Measurements from ENCODE around the gene COG7.

COG7 gene

GRCh38 chr16:23478566-23478965 lies 25.6 kb upstream of the COG7 start:
- H2AFZ ChIP-seq (ENCODE audit: insufficient read depth, low read length, poor library complexity), result no peak overlapping the region

DNA sequence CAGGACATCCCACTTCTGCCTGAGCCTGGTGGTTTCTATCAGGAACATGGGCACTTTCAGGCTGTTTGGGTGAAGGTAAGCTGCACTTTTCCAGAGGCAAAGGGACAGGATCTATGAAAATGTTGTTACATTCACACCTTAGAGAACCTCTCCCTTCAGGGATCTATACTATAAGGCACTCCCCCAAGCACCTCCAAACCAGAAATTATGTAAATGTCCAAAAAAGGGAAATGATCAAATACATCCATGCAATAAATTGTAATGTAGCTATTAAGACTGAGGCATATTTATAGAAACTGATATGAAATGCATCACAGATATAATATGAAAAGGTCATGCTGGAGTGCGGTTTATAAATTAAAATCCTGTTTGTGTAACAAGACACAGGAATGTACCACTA lies 23.3 kb upstream of the COG7 start:
- Histone ChIP-seq H2BK12ac (ENCODE audit: low read length) (no peak overlapping the region), H3K36me3 (ENCODE audit: control insufficient read depth in 1 of 2, insufficient read depth in 2 of 2, low read length in 2 of 2) (peaks cover 35 to 58% of the 10 kb centered on the region in 2 experiments), H4K12ac (ENCODE audit: low read depth, low read length) (no peak overlapping the region), H3K27me3 (ENCODE audit: insufficient read depth, low read length) (no peaks in the 10 kb centered on the region), H3K9me3 (ENCODE audit: insufficient read depth, low read depth, low read length) (no peaks in the 10 kb centered on the region), H2AFZ (ENCODE audit: insufficient read depth, low read length, poor library complexity) (no peak overlapping the region), H3K18ac (ENCODE audit: low read length) (no peak overlapping the region), H3K79me2 (ENCODE audit: control insufficient read depth, insufficient read depth, low read length, poor library complexity) (no peaks in the 10 kb centered on the region), H3K79me1 (ENCODE audit: low read length) (no peaks in the 10 kb centered on the region), H3K4ac (ENCODE audit: low read depth, low read length) (no peak overlapping the region), H3K9ac (ENCODE audit: low read length) (no peak overlapping the region), H3K4me3 (ENCODE audit: low read depth, low read length) (no peak overlapping the region), H2BK120ac (ENCODE audit: insufficient read depth, low read length, poor library complexity) (no peak overlapping the region), H3K23ac (ENCODE audit: low read length) (no peak overlapping the region), H4K8ac (ENCODE audit: low read depth, low read length) (no peak overlapping the region), H3K4me1 (ENCODE audit: control insufficient read depth in 1 of 2, insufficient read depth in 2 of 2, low read length in 2 of 2) (no peaks in the 10 kb centered on the region), H2AK5ac (ENCODE audit: low read length) (no peak overlapping the region), H2BK5ac (ENCODE audit: low read depth, low read length, poor library complexity) (no peak overlapping the region), H3K14ac (ENCODE audit: low read length) (no peak overlapping the region), H3K4me2 (ENCODE audit: low read length) (no peak overlapping the region), H4K91ac (ENCODE audit: low read depth, low read length) (no peak overlapping the region), H3K27ac (ENCODE audit: low read depth, low read length) (no peak overlapping the region)
- no CpG with 5 or more reads among the region's 1 CpG for WGBS (ENCODE audit: extremely low coverage, insufficient coverage, insufficient read length)
- DNase-seq, result no peak

More at GRCh38 chr16:23478566-23478965, 25.6 kb upstream of the COG7 start:
- H3K4me2 ChIP-seq (ENCODE audit: low read length), result no peak overlapping the region
- H3K27me3 ChIP-seq (ENCODE audit: insufficient read depth, low read length), result no peaks in the 10 kb centered on the region
- H3K4me1 ChIP-seq (ENCODE audit: control insufficient read depth in 1 of 2, insufficient read depth in 2 of 2, low read length in 2 of 2), result no peaks in the 10 kb centered on the region
- no peak overlapping the region for H2BK12ac ChIP-seq (ENCODE audit: low read length)
- H2AK5ac ChIP-seq (ENCODE audit: low read length), result no peak overlapping the region
- H3K4ac ChIP-seq (ENCODE audit: low read depth, low read length), result no peak overlapping the region
- no peak overlapping the region for H3K9ac ChIP-seq (ENCODE audit: low read length)
- no peak overlapping the region for H2BK120ac ChIP-seq (ENCODE audit: insufficient read depth, low read length, poor library complexity)
- no peak overlapping the region for H4K91ac ChIP-seq (ENCODE audit: low read depth, low read length)
- no peaks in the 10 kb centered on the region for H3K79me1 ChIP-seq (ENCODE audit: low read length)
- no peak overlapping the region for H3K23ac ChIP-seq (ENCODE audit: low read length)
- H3K14ac ChIP-seq (ENCODE audit: low read length), result no peak overlapping the region
- WGBS (ENCODE audit: extremely low coverage, insufficient coverage, insufficient read length), result no CpG with 5 or more reads among the region's 3 CpGs
- H3K4me3 ChIP-seq (ENCODE audit: low read depth, low read length), result no peak overlapping the region
- no peaks in the 10 kb centered on the region for H3K9me3 ChIP-seq (ENCODE audit: insufficient read depth, low read depth, low read length)
- no peak for DNase-seq
- H3K36me3 ChIP-seq (ENCODE audit: control insufficient read depth in 1 of 2, insufficient read depth in 2 of 2, low read length in 2 of 2), result peaks cover 45 to 71% of the 10 kb centered on the region in 2 experiments
- no peak overlapping the region for H3K27ac ChIP-seq (ENCODE audit: low read depth, low read length)
- H3K18ac ChIP-seq (ENCODE audit: low read length), result no peak overlapping the region
- H4K12ac ChIP-seq (ENCODE audit: low read depth, low read length), result no peak overlapping the region
- no peaks in the 10 kb centered on the region for H3K79me2 ChIP-seq (ENCODE audit: control insufficient read depth, insufficient read depth, low read length, poor library complexity)
- H4K8ac ChIP-seq (ENCODE audit: low read depth, low read length), result no peak overlapping the region
- no peak overlapping the region for H2BK5ac ChIP-seq (ENCODE audit: low read depth, low read length, poor library complexity)

DNA sequence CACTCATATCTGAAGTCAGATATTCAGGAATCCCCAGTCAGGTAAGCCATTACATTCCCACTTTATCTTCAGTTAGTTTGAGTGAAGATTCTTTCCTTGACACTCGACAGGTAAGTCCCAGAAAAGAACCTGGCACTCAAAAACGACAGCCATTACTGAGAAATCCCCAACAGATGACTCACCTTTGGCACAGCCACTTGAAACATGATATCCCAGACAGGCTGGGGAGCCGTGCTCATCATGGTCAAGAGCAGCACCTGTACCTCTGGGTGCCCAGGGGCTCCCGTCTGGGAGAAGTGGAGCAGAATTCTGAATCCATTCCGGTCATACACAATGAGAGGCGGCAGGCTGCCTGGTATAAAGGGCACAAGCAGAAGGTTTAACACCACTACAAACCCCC lies 16.8 kb upstream of the COG7 start:
- Histone ChIP-seq H2AFZ (ENCODE audit: insufficient read depth, low read length, poor library complexity) (no peak overlapping the region), H3K4me1 (ENCODE audit: control insufficient read depth in 1 of 2, insufficient read depth in 2 of 2, low read length in 2 of 2) (peaks cover 6 to 8% of the 10 kb centered on the region in 2 experiments), H3K14ac (ENCODE audit: low read length) (no peak overlapping the region), H2AK5ac (ENCODE audit: low read length) (no peak overlapping the region), H3K27ac (ENCODE audit: low read depth, low read length) (no peak overlapping the region), H2BK5ac (ENCODE audit: low read depth, low read length, poor library complexity) (no peak overlapping the region), H3K23ac (ENCODE audit: low read length) (no peak overlapping the region), H2BK120ac (ENCODE audit: insufficient read depth, low read length, poor library complexity) (no peak overlapping the region), H3K79me2 (ENCODE audit: control insufficient read depth, insufficient read depth, low read length, poor library complexity) (no peaks in the 10 kb centered on the region), H4K12ac (ENCODE audit: low read depth, low read length) (no peak overlapping the region), H2BK12ac (ENCODE audit: low read length) (no peak overlapping the region), H3K4me3 (ENCODE audit: low read depth, low read length) (no peak overlapping the region), H4K8ac (ENCODE audit: low read depth, low read length) (no peak overlapping the region), H3K18ac (ENCODE audit: low read length) (no peak overlapping the region), H3K4me2 (ENCODE audit: low read length) (no peak overlapping the region), H3K9ac (ENCODE audit: low read length) (no peak overlapping the region), H3K4ac (ENCODE audit: low read depth, low read length) (no peak overlapping the region), H3K27me3 (ENCODE audit: insufficient read depth, low read length) (no peaks in the 10 kb centered on the region), H3K79me1 (ENCODE audit: low read length) (no peaks in the 10 kb centered on the region), H3K9me3 (ENCODE audit: insufficient read depth, low read depth, low read length) (peaks cover 3% of the 10 kb centered on the region), H3K36me3 (ENCODE audit: control insufficient read depth in 1 of 2, insufficient read depth in 2 of 2, low read length in 2 of 2) (peaks cover 22 to 41% of the 10 kb centered on the region in 2 experiments), H4K91ac (ENCODE audit: low read depth, low read length) (no peak overlapping the region)
- DNase-seq, result no peak
- WGBS (ENCODE audit: extremely low coverage, insufficient coverage, insufficient read length), result no CpG with 5 or more reads among the region's 6 CpGs

- Histone ChIP-seq H3K9ac (ENCODE audit: low read length) (no peak overlapping the region), H2AK5ac (ENCODE audit: low read length) (no peak overlapping the region), H2BK12ac (ENCODE audit: low read length) (no peak overlapping the region), H3K4me2 (ENCODE audit: low read length) (no peak overlapping the region), H3K9me3 (ENCODE audit: insufficient read depth, low read depth, low read length) (peaks cover 3% of the 10 kb centered on the region), H4K8ac (ENCODE audit: low read depth, low read length) (no peak overlapping the region), H4K91ac (ENCODE audit: low read depth, low read length) (no peak overlapping the region), H3K27ac (ENCODE audit: low read depth, low read length) (no peak overlapping the region), H4K12ac (ENCODE audit: low read depth, low read length) (no peak overlapping the region), H3K14ac (ENCODE audit: low read length) (no peak overlapping the region), H2BK120ac (ENCODE audit: insufficient read depth, low read length, poor library complexity) (no peak overlapping the region), H3K36me3 (ENCODE audit: control insufficient read depth in 1 of 2, insufficient read depth in 2 of 2, low read length in 2 of 2) (peaks cover 19 to 37% of the 10 kb centered on the region in 2 experiments), H3K27me3 (ENCODE audit: insufficient read depth, low read length) (no peaks in the 10 kb centered on the region), H3K79me2 (ENCODE audit: control insufficient read depth, insufficient read depth, low read length, poor library complexity) (no peaks in the 10 kb centered on the region), H3K18ac (ENCODE audit: low read length) (no peak overlapping the region), H2AFZ (ENCODE audit: insufficient read depth, low read length, poor library complexity) (no peak overlapping the region), H3K23ac (ENCODE audit: low read length) (no peak overlapping the region), H3K4me1 (ENCODE audit: control insufficient read depth in 1 of 2, insufficient read depth in 2 of 2, low read length in 2 of 2) (peaks cover 6 to 8% of the 10 kb centered on the region in 2 experiments), H3K79me1 (ENCODE audit: low read length) (no peaks in the 10 kb centered on the region), H3K4ac (ENCODE audit: low read depth, low read length) (no peak overlapping the region), H3K4me3 (ENCODE audit: low read depth, low read length) (no peak overlapping the region), H2BK5ac (ENCODE audit: low read depth, low read length, poor library complexity) (no peak overlapping the region)
- no CpG with 5 or more reads among the region's 4 CpGs for WGBS (ENCODE audit: extremely low coverage, insufficient coverage, insufficient read length)
- no peak for DNase-seq
Measured at GRCh38 chr16:23466162-23466885, 13.3 kb upstream of the COG7 start.
